H1 (cell line): Measurements from ENCODE around the gene ANXA6. TPM values are rescaled to one million over a fixed set of nuclear protein-coding genes. Genes with fewer than 3 reads are reported as not detected.

Experiments used
- CTCF ChIA-PET: fragments of 300-600 bp; sonication (Branson Sonifier 250); formaldehyde crosslinking; loops from one replicate; lab custom pipeline; 2021; ENCODE audit not compliant: partially characterized antibody; lab: Charles Lee
- POLR2A ChIA-PET: fragments of 300-600 bp; sonication (Branson Sonifier 250); formaldehyde crosslinking; loops from one replicate; lab custom pipeline; 2021; ENCODE audit warnings: inconsistent platforms; ENCODE audit not compliant: partially characterized antibody; lab: Charles Lee
- DNase-seq, 2 experiments: peaks; one replicate each; pipeline versions ENCODE4 v3.0.0 to v3.0.0-alpha.2; 2010 to 2022; ENCODE audit warnings: low spot score in 2 of 2, low read depth in 1 of 2, mixed read lengths in 1 of 2
- FAIRE-seq: peaks from 2 replicates; lab custom pipeline; 2011; peaks lifted over from hg19 to GRCh38; lab: Jason Lieb, UNC
- H2AFZ ChIP-seq: 2 replicates; pipeline ENCODE4 v1.8.1; 2012; ENCODE audit warnings: low read length, inconsistent platforms
- H2AK5ac ChIP-seq: 2 replicates; pipeline ENCODE4 v1.6.1; 2013; ENCODE audit warnings: low read depth, low read length
- H2BK120ac ChIP-seq: replicated peaks from 2 replicates; pipeline ENCODE3; 2013; ENCODE audit warnings: low read depth, low read length, inconsistent platforms
- H2BK12ac ChIP-seq: 2 replicates; pipeline ENCODE4 v1.6.1; 2013; ENCODE audit warnings: low read depth, low read length
- H2BK15ac ChIP-seq: 2 replicates; pipeline ENCODE4 v1.6.1; 2013; ENCODE audit warnings: low read length
- H2BK20ac ChIP-seq: 2 replicates; pipeline ENCODE4 v1.6.1; 2013; ENCODE audit warnings: low read length
- H2BK5ac ChIP-seq: 2 replicates; pipeline ENCODE4 v1.6.1; 2013; ENCODE audit warnings: low read depth, low read length
- H3K14ac ChIP-seq: 2 replicates; pipeline ENCODE4 v1.6.1; 2013; ENCODE audit warnings: inconsistent platforms; ENCODE audit not compliant: insufficient read length
- H3K18ac ChIP-seq: 2 replicates; pipeline ENCODE4 v1.6.1; 2013; ENCODE audit warnings: low read length; ENCODE audit errors: extremely low read depth
- H3K23ac ChIP-seq: 2 replicates; pipeline ENCODE4 v1.6.1; 2013; ENCODE audit warnings: inconsistent platforms; ENCODE audit not compliant: insufficient read length
- H3K23me2 ChIP-seq: 2 replicates; pipeline ENCODE4 v1.6.1; 2013; ENCODE audit warnings: low read depth, low read length
- H3K27ac ChIP-seq: 2 replicates; pipeline ENCODE4 v1.6.1; 2011; ENCODE audit warnings: low read depth, low read length, inconsistent platforms
- H3K27me3 ChIP-seq, 4 experiments: replicated peaks in 1 of 4; 1 replicate in 1 of 4; 2 replicates in 3 of 4; pipeline versions ENCODE4 v1.6.1 to v1.8.1; 2011 to 2013; ENCODE audit warnings: low read length in 3 of 4, mild to moderate bottlenecking in 3 of 4, inconsistent platforms in 2 of 4, mixed read lengths in 2 of 4, moderate library complexity in 1 of 4; ENCODE audit not compliant: control insufficient read depth in 3 of 4, insufficient read depth in 3 of 4; ENCODE audit errors: extremely low read depth in 1 of 4
- H3K36me3 ChIP-seq, 4 experiments: 2 replicates each; pipeline versions ENCODE4 v1.6.1 to v1.8.1; 2011 to 2013; ENCODE audit warnings: mild to moderate bottlenecking in 4 of 4, low read length in 3 of 4, moderate library complexity in 2 of 4, control low read depth in 1 of 4, inconsistent platforms in 1 of 4; ENCODE audit not compliant: insufficient read depth in 4 of 4, control insufficient read depth in 2 of 4
- H3K4ac ChIP-seq: replicated peaks from 2 replicates; pipeline ENCODE3; 2013; ENCODE audit warnings: low read length, low read depth, mixed read lengths, inconsistent platforms; ENCODE audit not compliant: insufficient read length
- H3K4me1 ChIP-seq, 4 experiments: replicated peaks in 1 of 4; 1 replicate in 1 of 4; 2 replicates in 3 of 4; pipeline versions ENCODE4 v1.6.1 to v1.8.1; 2011 to 2013; ENCODE audit warnings: low read length in 3 of 4, inconsistent platforms in 2 of 4, mixed read lengths in 1 of 4; ENCODE audit not compliant: insufficient read depth in 4 of 4, control insufficient read depth in 3 of 4
- H3K4me2 ChIP-seq, 2 experiments: 2 replicates each; pipeline versions ENCODE4 v1.6.1 to v1.8.1; 2011 to 2013; ENCODE audit warnings: low read depth in 2 of 2, low read length in 2 of 2, control low read depth in 1 of 2, inconsistent platforms in 1 of 2, mild to moderate bottlenecking in 1 of 2; ENCODE audit not compliant: insufficient read depth in 1 of 2
- H3K4me3 ChIP-seq, 4 experiments: fragments of 200-600, 300-600 bp in 1 of 4; sonication (generic), shearing (Covaris generic), sonication (Bioruptor Twin) in 1 of 4; 2 replicates each; pipeline versions ENCODE4 v1.5.1 to v1.8.1; 2011 to 2016; ENCODE audit warnings: low read length in 4 of 4, low read depth in 3 of 4, control low read depth in 2 of 4, inconsistent platforms in 2 of 4, mild to moderate bottlenecking in 2 of 4, mixed read lengths in 1 of 4, moderate library complexity in 1 of 4; ENCODE audit not compliant: insufficient read depth in 2 of 4; ENCODE audit errors: extremely low read depth in 1 of 4
- H3K56ac ChIP-seq: replicated peaks from 2 replicates; pipeline ENCODE3; 2013; ENCODE audit warnings: low read depth, mild to moderate bottlenecking, mixed read lengths, low read length, inconsistent platforms; ENCODE audit not compliant: insufficient read length
- H3K79me1 ChIP-seq: 2 replicates; pipeline ENCODE4 v1.6.1; 2013; ENCODE audit warnings: low read depth, low read length, control low read depth
- H3K79me2 ChIP-seq, 2 experiments: 2 replicates each; pipeline versions ENCODE4 v1.6.1 to v1.8.1; 2012 to 2013; ENCODE audit warnings: low read length in 2 of 2, mild to moderate bottlenecking in 2 of 2, inconsistent platforms in 1 of 2; ENCODE audit not compliant: insufficient read depth in 2 of 2, control insufficient read depth in 1 of 2
- H3K9ac ChIP-seq, 4 experiments: replicated peaks in 1 of 4; 1 replicate in 1 of 4; 2 replicates in 3 of 4; pipeline versions ENCODE4 v1.6.1 to v1.8.1; 2011 to 2013; ENCODE audit warnings: low read depth in 3 of 4, low read length in 3 of 4, control low read depth in 2 of 4, mild to moderate bottlenecking in 2 of 4, moderate library complexity in 2 of 4, inconsistent platforms in 1 of 4; ENCODE audit errors: extremely low read depth in 1 of 4
- H3K9me3 ChIP-seq, 2 experiments: 2 replicates each; pipeline versions ENCODE4 v1.6.1 to v1.8.1; 2012 to 2013; ENCODE audit warnings: mild to moderate bottlenecking in 2 of 2, moderate library complexity in 2 of 2, control low read depth in 1 of 2, inconsistent platforms in 1 of 2, low read depth in 1 of 2, low read length in 1 of 2, mixed read lengths in 1 of 2; ENCODE audit not compliant: insufficient read depth in 2 of 2
- H4K20me1 ChIP-seq, 2 experiments: replicated peaks in 1 of 2; 2 replicates each; pipeline versions ENCODE3 to v1.8.1; 2011 to 2013; ENCODE audit warnings: inconsistent platforms in 2 of 2, low read length in 2 of 2, mild to moderate bottlenecking in 1 of 2; ENCODE audit not compliant: insufficient read depth in 2 of 2, control insufficient read depth in 1 of 2
- H4K5ac ChIP-seq: 2 replicates; pipeline ENCODE4 v1.6.1; 2013; ENCODE audit warnings: low read length, low read depth, mixed read lengths, inconsistent platforms; ENCODE audit not compliant: insufficient read length
- H4K8ac ChIP-seq: 2 replicates; pipeline ENCODE4 v1.8.0; 2013; ENCODE audit warnings: mild to moderate bottlenecking, moderate library complexity, low read length, inconsistent platforms; ENCODE audit not compliant: insufficient read depth; ENCODE audit errors: extremely low read depth
- H4K91ac ChIP-seq: replicated peaks from 2 replicates; pipeline ENCODE3; 2013; ENCODE audit warnings: low read length, mixed read lengths, inconsistent platforms; ENCODE audit not compliant: insufficient read length
- ATF2 ChIP-seq: IDR thresholded peaks from 2 replicates; pipeline ENCODE4 v1.6.1; 2012; ENCODE audit warnings: low read length, inconsistent platforms
- CEBPB ChIP-seq: IDR thresholded peaks from 2 replicates; pipeline ENCODE4 v1.6.1; 2012; ENCODE audit warnings: low read depth, low read length
- JUND ChIP-seq: IDR thresholded peaks from 2 replicates; pipeline ENCODE4 v1.6.1; 2011; ENCODE audit warnings: mild to moderate bottlenecking, improper control_type of control experiment, low read length
- MAFK ChIP-seq: IDR thresholded peaks from 2 replicates; pipeline ENCODE4 v1.6.1; 2012; ENCODE audit warnings: low read depth, mild to moderate bottlenecking, improper control_type of control experiment, low read length
- RFX5 ChIP-seq: IDR thresholded peaks from 2 replicates; pipeline ENCODE4 v1.6.1; 2011; ENCODE audit warnings: low read depth, low read length, improper control_type of control experiment, borderline replicate concordance
- RXRA ChIP-seq: IDR thresholded peaks from 2 replicates; pipeline ENCODE4 v1.6.1; 2011; ENCODE audit warnings: low read depth, mild to moderate bottlenecking, low read length, moderate library complexity; ENCODE audit not compliant: insufficient read depth
- WGBS, 2 experiments: shearing (Covaris generic) in 1 of 2; methylation state at CpG; one replicate each; pipeline versions ENCODE4 v1.1.6 to v1.1.7; 2013 to 2015; ENCODE audit warnings: low lambda C conversion rate in 2 of 2, mixed read lengths in 2 of 2, inconsistent platforms in 1 of 2, low coverage in 1 of 2, missing lambda C conversion rate in 1 of 2; ENCODE audit not compliant: insufficient replicate concordance in 2 of 2, insufficient coverage in 1 of 2, insufficient read length in 1 of 2; ENCODE audit errors: extremely low coverage in 1 of 2, missing lambda C conversion rate in 1 of 2; 5-methylcytosine and 5-hydroxymethylcytosine counted together
- polyA plus RNA-seq, 7 experiments: library from polyadenylated mRNA; depleted of rRNA in 3 of 7; stranded (reverse) in 5 of 7; unstranded in 2 of 7; fragments of >200 nt in 5 of 7; fragments of 200-250 nt in 2 of 7; gene quantifications; 1 replicate in 5 of 7; 2 replicates in 1 of 7; 4 replicates in 1 of 7; pipeline versions ENCODE4 v1.2.1 to v1.2.3, GENCODE V29; 2011 to 2013; ENCODE audit warnings: missing spikeins in 2 of 7, mixed read lengths in 2 of 7
- total RNA-seq: library from RNA; stranded (reverse); fragmentation: NEBNext Ultra II Directional; extraction: Animal tissue kit (Norgen Biotek cat#: 25700); gene quantifications from 2 replicates; pipeline ENCODE4 v1.2.1, GENCODE V29; 2021

Gene ANXA6
- total and polyA plus RNA-seq, 2 of the 8 experiments (the other 6 are each of a cell fraction or from before 2014, with no cell fraction given): 61.3 to 78.6 TPM

DNA sequence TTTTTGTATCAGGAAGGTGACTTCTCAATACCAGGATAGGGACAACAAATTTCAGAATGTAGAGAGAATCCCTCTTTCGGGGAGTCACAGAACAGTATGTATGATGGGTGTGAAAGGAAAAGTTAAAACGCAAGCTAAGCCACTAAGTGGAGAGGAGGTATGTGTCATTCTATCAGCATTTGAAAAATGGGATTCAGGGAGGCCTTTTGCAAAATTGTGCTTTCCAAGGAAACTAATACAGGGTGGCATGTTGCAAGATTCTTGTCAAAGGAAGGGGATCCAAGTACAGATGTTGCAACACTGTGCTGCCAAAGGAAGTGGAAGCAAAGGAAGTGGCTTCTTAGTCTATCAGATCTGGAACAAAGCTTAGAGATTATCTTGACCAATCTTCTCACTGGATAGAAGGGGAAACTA, 64.1 kb downstream of the ANXA6 start:
- H3K27me3 ChIP-seq: no peaks in the 10 kb centered on the region; a peak in 2 of 7 replicates
- H2BK12ac ChIP-seq: 0 out of 2 replicates have a peak overlapping the region, but pooled peaks have one; percentile 44
- H3K9ac ChIP-seq: no peak overlapping the region; a peak in 1 of 7 replicates
- POLR2A ChIA-PET: no interaction called here
- FAIRE-seq: no peak
- H3K18ac ChIP-seq: no peak overlapping the region
- H3K14ac ChIP-seq: no peak overlapping the region
- H3K23me2 ChIP-seq: no peaks in the 10 kb centered on the region
- H3K36me3 ChIP-seq: no peaks in the 10 kb centered on the region
- no peak overlapping the region for H3K4me3 ChIP-seq
- no peak overlapping the region for H4K8ac ChIP-seq
- H2BK15ac ChIP-seq: no peak overlapping the region
- CTCF ChIA-PET: interaction anchor here (0.6 to 8.0 kb wide), 9 partner anchors 12 to 403 kb away, joined by 3 to 96 read pairs (median 5); partner anchors contain the start of gene TNIP1
- H2BK5ac ChIP-seq: no peak overlapping the region; the same call in 1 of the 2 replicates
- no peak overlapping the region for H2BK120ac ChIP-seq
- no peaks in the 10 kb centered on the region for H3K79me1 ChIP-seq
- whole genome bisulfite sequencing, 2 experiments: 66% methylated on average over 2 of the region's 2 CpGs; no CpG with 5 or more reads in 1 of the 2 experiments
- H4K20me1 ChIP-seq: no peaks in the 10 kb centered on the region
- TF ChIP-seq MAFK: no peak
- TF ChIP-seq ATF2: no peak
- no peak for TF ChIP-seq RFX5
- TF ChIP-seq JUND: no peak
- TF ChIP-seq CEBPB: peak; percentile 34; the same call in 1 of the 2 replicates
- TF ChIP-seq RXRA: no peak
- no peak overlapping the region for H3K56ac ChIP-seq
- H4K5ac ChIP-seq: no peak overlapping the region
- DNase-seq: no peak
- H3K27ac ChIP-seq: no peak overlapping the region
- no peak overlapping the region for H3K23ac ChIP-seq
- H2AFZ ChIP-seq: no peak overlapping the region
- H3K9me3 ChIP-seq: no peaks in the 10 kb centered on the region
- H3K4me1 ChIP-seq: peaks cover 1 to 20% (median 11%) of the 10 kb centered on the region in 4 experiments; a peak in 4 of 7 replicates
- no peak overlapping the region for H3K4me2 ChIP-seq
- no peak overlapping the region for H4K91ac ChIP-seq
- no peak overlapping the region for H3K4ac ChIP-seq
- H3K79me2 ChIP-seq: no peaks in the 10 kb centered on the region
- no peak overlapping the region for H2BK20ac ChIP-seq
- no peak overlapping the region for H2AK5ac ChIP-seq
